AG09309 (cell line): ENCODE measurements around the gene TMPRSS7.
A peak's percentile ranks its signal among the peaks of the same experiment; 100 is the strongest.

ENCODE experiments used
- DNase-seq: peaks from one replicate; pipeline ENCODE4 v3.0.0-alpha.2; 2010; ENCODE audit warnings: low read depth
- H3K4me3 ChIP-seq: 2 replicates; pipeline ENCODE4 v1.5.1; 2011; ENCODE audit warnings: mild to moderate bottlenecking, low read depth, low read length, moderate library complexity; ENCODE audit not compliant: control insufficient read depth
- TF ChIP-seq, protein P1 (sequence below): IDR thresholded peaks from 2 replicates; pipeline ENCODE4 v1.5.1; 2011; ENCODE audit warnings: mild to moderate bottlenecking, low read depth, low read length, inconsistent platforms; ENCODE audit not compliant: insufficient read depth, control insufficient read depth; ENCODE audit errors: missing control alignments

The TMPRSS7 gene

DNA sequence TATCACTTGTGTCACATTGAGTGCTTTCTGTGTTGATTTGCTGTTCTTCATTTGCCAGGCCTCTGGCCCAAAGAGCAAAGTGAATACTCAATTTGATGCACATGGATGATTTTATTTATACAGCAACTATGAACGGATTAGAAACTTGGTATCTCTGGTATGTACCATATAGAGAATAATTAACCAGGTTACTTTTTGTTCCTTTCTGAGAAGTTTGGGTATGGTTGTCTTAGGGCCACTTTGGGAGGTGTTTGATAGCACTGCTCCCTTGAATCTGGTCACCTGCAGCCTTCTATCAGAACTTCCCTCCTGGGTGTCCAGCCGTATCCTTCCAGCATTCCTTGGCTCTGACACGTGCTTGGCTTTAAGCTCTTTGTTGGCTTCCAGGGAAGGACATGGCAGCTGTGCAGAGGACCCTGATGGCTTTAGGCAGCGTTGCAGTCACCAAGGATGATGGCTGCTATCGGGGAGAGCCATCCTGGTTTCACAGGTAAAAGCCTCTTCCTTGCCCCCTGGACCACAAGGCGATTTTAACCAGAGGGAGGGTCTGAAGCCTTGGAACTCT, 23.1 kb upstream of the TMPRSS7 start:
- DNase-seq = no peak
- H3K4me3 ChIP-seq = no peak overlapping the region
- TF ChIP-seq, protein P1, sequence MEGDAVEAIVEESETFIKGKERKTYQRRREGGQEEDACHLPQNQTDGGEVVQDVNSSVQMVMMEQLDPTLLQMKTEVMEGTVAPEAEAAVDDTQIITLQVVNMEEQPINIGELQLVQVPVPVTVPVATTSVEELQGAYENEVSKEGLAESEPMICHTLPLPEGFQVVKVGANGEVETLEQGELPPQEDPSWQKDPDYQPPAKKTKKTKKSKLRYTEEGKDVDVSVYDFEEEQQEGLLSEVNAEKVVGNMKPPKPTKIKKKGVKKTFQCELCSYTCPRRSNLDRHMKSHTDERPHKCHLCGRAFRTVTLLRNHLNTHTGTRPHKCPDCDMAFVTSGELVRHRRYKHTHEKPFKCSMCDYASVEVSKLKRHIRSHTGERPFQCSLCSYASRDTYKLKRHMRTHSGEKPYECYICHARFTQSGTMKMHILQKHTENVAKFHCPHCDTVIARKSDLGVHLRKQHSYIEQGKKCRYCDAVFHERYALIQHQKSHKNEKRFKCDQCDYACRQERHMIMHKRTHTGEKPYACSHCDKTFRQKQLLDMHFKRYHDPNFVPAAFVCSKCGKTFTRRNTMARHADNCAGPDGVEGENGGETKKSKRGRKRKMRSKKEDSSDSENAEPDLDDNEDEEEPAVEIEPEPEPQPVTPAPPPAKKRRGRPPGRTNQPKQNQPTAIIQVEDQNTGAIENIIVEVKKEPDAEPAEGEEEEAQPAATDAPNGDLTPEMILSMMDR = no peak

DNA sequence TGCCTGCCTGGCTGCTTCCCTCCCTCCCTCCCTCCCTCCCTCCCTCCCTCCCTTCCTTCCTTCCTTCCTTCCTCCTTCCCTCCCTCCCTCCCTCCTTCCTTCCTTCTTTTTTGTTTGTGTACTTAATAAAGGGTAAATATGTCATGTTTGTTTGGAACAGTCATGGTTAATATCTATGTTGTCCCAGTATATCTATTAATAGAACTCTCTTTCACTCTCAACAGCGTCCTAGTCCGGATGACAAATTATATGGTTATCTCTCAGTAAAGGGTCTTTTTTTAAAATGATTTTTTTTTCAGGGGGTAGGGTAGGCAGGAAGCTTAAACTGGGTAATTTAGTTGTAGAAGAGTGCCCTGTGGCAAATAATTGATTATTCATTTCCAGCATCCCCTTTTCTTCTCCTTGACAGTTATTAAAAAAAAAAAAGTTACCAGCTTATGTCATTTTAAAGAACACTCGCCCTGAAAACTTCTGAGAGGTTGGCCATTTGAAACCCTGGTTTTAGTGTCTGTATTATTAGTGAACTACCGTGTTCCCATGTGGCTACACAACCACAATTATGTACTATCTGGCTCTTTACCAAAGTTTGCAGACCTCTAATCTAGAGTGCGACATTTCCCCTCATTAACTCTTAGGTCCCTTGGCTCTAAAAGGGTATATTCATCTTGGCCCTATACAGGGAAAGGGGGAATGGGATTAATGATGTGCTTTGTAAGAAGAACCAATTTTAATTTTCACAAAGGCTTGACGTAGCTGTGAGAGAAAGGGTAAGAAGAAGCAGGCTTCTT, 22.1 kb upstream of the TMPRSS7 start:
- TF ChIP-seq, protein P1 = no peak
- H3K4me3 ChIP-seq = no peak overlapping the region
- no peak for DNase-seq

DNA sequence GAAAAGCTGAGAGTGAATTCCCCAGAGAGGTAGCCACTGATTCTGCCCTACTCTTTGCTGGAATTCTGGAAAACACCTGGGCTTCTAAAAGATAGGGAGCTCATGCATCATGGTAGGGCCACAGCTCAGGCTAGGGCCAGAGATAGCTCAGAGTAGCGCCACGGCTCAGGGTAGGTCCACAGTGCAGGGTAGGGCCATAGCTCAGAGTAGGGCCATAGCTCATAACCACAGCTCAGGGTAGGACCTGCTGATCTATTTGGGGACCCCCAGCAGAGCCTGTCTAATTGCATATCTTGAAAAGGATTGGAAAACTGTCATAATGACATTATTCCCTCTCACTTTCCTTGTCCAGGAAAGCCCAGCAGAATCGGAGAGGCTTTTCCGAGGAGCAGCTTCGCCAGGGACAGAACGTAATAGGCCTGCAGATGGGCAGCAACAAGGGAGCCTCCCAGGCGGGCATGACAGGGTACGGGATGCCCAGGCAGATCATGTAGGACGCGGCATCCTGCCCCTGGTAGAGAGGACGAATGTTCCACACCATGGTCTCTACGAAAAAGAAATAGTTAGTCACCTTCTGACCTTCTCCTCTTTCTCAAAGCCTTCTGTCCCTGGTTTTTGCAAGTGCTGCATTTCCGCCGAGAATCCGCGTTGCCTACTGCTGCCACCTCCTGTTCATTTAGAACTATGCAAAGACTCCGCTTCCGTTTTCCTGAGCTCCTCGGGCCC, 21.3 kb upstream of the TMPRSS7 start:
- no peak overlapping the region for H3K4me3 ChIP-seq
- TF ChIP-seq, protein P1 = peak; percentile 77
- DNase-seq = peak; percentile 23

DNA sequence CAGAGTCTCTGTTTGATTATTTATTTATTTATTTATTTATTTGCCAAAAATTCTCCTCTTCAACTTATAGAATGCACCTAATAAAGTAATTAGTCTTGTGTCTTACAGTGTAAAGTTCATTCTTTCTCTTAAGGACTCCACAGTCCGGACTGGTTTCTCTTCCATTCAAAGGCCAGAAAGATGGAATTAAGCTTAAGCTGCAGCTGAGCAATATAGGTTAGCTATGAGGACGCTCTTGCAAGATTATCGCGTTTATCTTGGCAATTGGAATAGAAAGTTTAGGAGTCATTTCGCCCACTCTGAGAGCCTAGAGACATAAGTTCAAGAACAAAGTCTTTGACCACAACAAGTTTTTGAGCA, 20.8 kb upstream of the TMPRSS7 start:
- DNase-seq = no peak
- no peak overlapping the region for H3K4me3 ChIP-seq
- TF ChIP-seq, protein P1 = no peak

DNA sequence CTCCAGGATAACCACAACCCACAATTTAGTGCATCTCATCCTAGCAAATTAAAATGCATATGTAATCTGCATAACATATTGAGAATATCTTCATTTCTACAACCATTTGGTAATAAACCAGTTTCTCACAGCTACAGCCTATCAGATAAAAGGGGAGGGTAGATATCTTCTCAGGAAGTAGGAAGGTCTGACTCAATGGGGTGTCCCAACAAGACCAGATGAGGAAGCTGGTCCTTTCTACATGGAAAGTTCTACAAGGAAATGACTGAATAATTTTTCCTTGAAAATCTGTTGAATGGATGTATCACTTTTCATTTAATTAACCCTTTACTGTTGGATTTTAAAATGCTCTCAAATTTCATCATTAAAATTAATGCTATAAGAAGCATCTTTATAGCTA, 17.4 kb upstream of the TMPRSS7 start:
- DNase-seq = no peak
- no peak overlapping the region for H3K4me3 ChIP-seq
- TF ChIP-seq, protein P1 = no peak

DNA sequence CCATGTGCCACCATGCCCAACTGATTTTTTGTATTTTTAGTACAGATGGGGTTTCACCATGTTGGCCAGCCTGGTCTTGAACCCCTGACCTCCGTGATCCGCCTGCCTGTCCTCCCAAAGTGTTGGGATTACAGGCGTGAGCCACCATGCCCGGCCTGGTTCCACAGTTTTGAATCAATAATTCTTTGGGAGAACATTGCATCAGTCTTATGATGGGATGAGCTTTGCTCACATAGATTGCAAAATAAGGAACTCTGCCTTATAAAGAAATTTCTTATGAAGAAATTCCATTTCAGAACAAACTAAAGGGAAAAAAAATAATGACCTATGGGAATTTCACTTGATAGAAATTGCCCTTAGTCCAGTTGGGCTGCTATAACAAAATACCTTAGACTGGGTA, 15.8 kb upstream of the TMPRSS7 start:
- no peak overlapping the region for H3K4me3 ChIP-seq
- TF ChIP-seq, protein P1 = no peak
- DNase-seq = no peak
